HEK293 (cell line): ENCODE measurements around the gene RBM42.

Experiments used
- CTCF ChIA-PET: fragments of 350-600 bp; formaldehyde crosslinking; extraction: SDS; loops from one replicate; lab custom pipeline; 2021; ENCODE audit warnings: antibody characterized with exemption; lab: Yijun Ruan, JAX
- POLR2A ChIA-PET: fragments of 300-600 bp; formaldehyde crosslinking; extraction: SDS; loops from one replicate; lab custom pipeline; 2020; ENCODE audit warnings: antibody characterized with exemption, inconsistent platforms; lab: Yijun Ruan, JAX
- H3K27ac ChIP-seq: fragments of 200-500 bp; sonication (Bioruptor generic); 2 replicates; pipeline ENCODE4 v1.5.1; 2014; ENCODE audit warnings: low read depth, low read length, control low read depth, inconsistent platforms; ENCODE audit errors: extremely low read depth
- H3K36me3 ChIP-seq, 2 experiments: fragments of 200-500 bp in 1 of 2; sonication (Bioruptor generic) in 1 of 2; 1 replicate in 1 of 2; 2 replicates in 1 of 2; pipeline ENCODE4 v1.5.1; 2014 to 2017; ENCODE audit warnings: inconsistent platforms in 2 of 2, low read length in 2 of 2; ENCODE audit not compliant: control insufficient read depth in 2 of 2, insufficient read depth in 1 of 2
- H3K4me1 ChIP-seq: fragments of 200-500 bp; sonication (Bioruptor generic); 2 replicates; pipeline ENCODE4 v1.5.1; 2014; ENCODE audit warnings: mild to moderate bottlenecking, low read length, inconsistent platforms; ENCODE audit not compliant: control insufficient read depth, insufficient read depth
- H3K4me3 ChIP-seq: 2 replicates; pipeline ENCODE4 v1.5.1; 2011; ENCODE audit warnings: low read depth, mild to moderate bottlenecking, control low read depth, low read length, moderate library complexity
- H3K9me3 ChIP-seq: fragments of 200-500 bp; sonication (Bioruptor generic); 2 replicates; pipeline ENCODE4 v1.5.1; 2014; ENCODE audit warnings: low read depth, low read length, inconsistent platforms; ENCODE audit not compliant: control insufficient read depth, insufficient read depth
- BCL11B ChIP-seq: fragments of 450-650 bp; formaldehyde crosslinking; IDR thresholded peaks from 2 replicates; pipeline ENCODE4 v1.5.1; 2016; ENCODE audit warnings: low read depth, missing biosample characterization, missing genetic modification characterization
- KLF8 ChIP-seq: fragments of 450-650 bp; formaldehyde crosslinking; IDR thresholded peaks from 2 replicates; pipeline ENCODE4 v1.5.1; 2016; ENCODE audit warnings: missing biosample characterization, missing genetic modification characterization
- MZF1 ChIP-seq: fragments of 450-650 bp; formaldehyde crosslinking; IDR thresholded peaks from 2 replicates; pipeline ENCODE4 v1.5.1; 2017; ENCODE audit warnings: missing biosample characterization, missing genetic modification characterization, borderline replicate concordance
- PRDM1 ChIP-seq: fragments of 450-650 bp; formaldehyde crosslinking; IDR thresholded peaks from 2 replicates; pipeline ENCODE4; 2016; ENCODE audit warnings: missing biosample characterization, missing genetic modification characterization
- SCRT1 ChIP-seq: fragments of 450-650 bp; formaldehyde crosslinking; IDR thresholded peaks from 2 replicates; pipeline ENCODE4 v1.5.1; 2016; ENCODE audit warnings: missing biosample characterization, missing genetic modification characterization, borderline replicate concordance
- YY1 ChIP-seq: fragments of 450-650 bp; formaldehyde crosslinking; IDR thresholded peaks from 2 replicates; pipeline ENCODE4 v1.5.1; 2018; ENCODE audit warnings: missing biosample characterization, missing genetic modification characterization
- ZBTB1 ChIP-seq: fragments of 450-650 bp; formaldehyde crosslinking; IDR thresholded peaks from 2 replicates; pipeline ENCODE4 v1.5.1; 2016; ENCODE audit warnings: missing biosample characterization, missing genetic modification characterization
- ZBTB20 ChIP-seq: fragments of 450-650 bp; formaldehyde crosslinking; IDR thresholded peaks from 2 replicates; pipeline ENCODE4 v1.5.1; 2016; ENCODE audit warnings: missing biosample characterization, missing genetic modification characterization
- ZBTB48 ChIP-seq: fragments of 450-650 bp; formaldehyde crosslinking; IDR thresholded peaks from 2 replicates; pipeline ENCODE4 v1.5.1; 2016; ENCODE audit warnings: missing biosample characterization, missing genetic modification characterization
- ZNF114 ChIP-seq: fragments of 450-650 bp; formaldehyde crosslinking; IDR thresholded peaks from 2 replicates; pipeline ENCODE4 v1.5.0; 2017; ENCODE audit warnings: missing biosample characterization, missing genetic modification characterization
- ZNF133 ChIP-seq: fragments of 450-650 bp; formaldehyde crosslinking; IDR thresholded peaks from 2 replicates; pipeline ENCODE4 v1.5.1; 2016; ENCODE audit warnings: missing biosample characterization, missing genetic modification characterization
- ZNF140 ChIP-seq: fragments of 450-650 bp; formaldehyde crosslinking; IDR thresholded peaks from 2 replicates; pipeline ENCODE4 v1.5.1; 2016; ENCODE audit warnings: missing biosample characterization, missing genetic modification characterization
- ZNF175 ChIP-seq: fragments of 450-650 bp; formaldehyde crosslinking; IDR thresholded peaks from 2 replicates; pipeline ENCODE4 v1.5.1; 2016; ENCODE audit warnings: missing biosample characterization, missing genetic modification characterization
- ZNF184 ChIP-seq: fragments of 450-650 bp; IDR thresholded peaks from 2 replicates; pipeline ENCODE4 v1.5.1; 2018; ENCODE audit warnings: missing biosample characterization, mild to moderate bottlenecking, missing genetic modification characterization
- ZNF416 ChIP-seq: fragments of 450-650 bp; formaldehyde crosslinking; IDR thresholded peaks from 2 replicates; pipeline ENCODE4 v1.5.1; 2016; ENCODE audit warnings: missing biosample characterization, missing genetic modification characterization
- ZNF423 ChIP-seq: fragments of 450-650 bp; formaldehyde crosslinking; IDR thresholded peaks from 2 replicates; pipeline ENCODE4 v1.5.1; 2016; ENCODE audit warnings: missing biosample characterization, missing genetic modification characterization
- ZNF473 ChIP-seq: fragments of 450-650 bp; formaldehyde crosslinking; IDR thresholded peaks from 2 replicates; pipeline ENCODE4 v1.5.1; 2017; ENCODE audit warnings: missing biosample characterization, missing genetic modification characterization
- ZNF48 ChIP-seq: fragments of 450-650 bp; formaldehyde crosslinking; IDR thresholded peaks from 2 replicates; pipeline ENCODE4 v1.5.1; 2016; ENCODE audit warnings: missing biosample characterization, missing genetic modification characterization
- ZNF501 ChIP-seq: fragments of 450-650 bp; formaldehyde crosslinking; IDR thresholded peaks from 2 replicates; pipeline ENCODE4 v1.5.1; 2016; ENCODE audit warnings: missing biosample characterization, missing genetic modification characterization
- ZNF530 ChIP-seq: fragments of 450-650 bp; formaldehyde crosslinking; IDR thresholded peaks from 2 replicates; pipeline ENCODE4 v1.5.1; 2016; ENCODE audit warnings: low read depth, missing biosample characterization, missing genetic modification characterization
- ZNF549 ChIP-seq: fragments of 450-650 bp; IDR thresholded peaks from 2 replicates; pipeline ENCODE4 v1.5.1; 2018; ENCODE audit warnings: missing biosample characterization, missing genetic modification characterization, mild to moderate bottlenecking, inconsistent platforms, moderate library complexity
- ZNF560 ChIP-seq: fragments of 450-650 bp; formaldehyde crosslinking; IDR thresholded peaks from 2 replicates; pipeline ENCODE4 v1.5.1; 2017; ENCODE audit warnings: missing biosample characterization, missing genetic modification characterization, borderline replicate concordance
- ZNF621 ChIP-seq: fragments of 450-650 bp; formaldehyde crosslinking; IDR thresholded peaks from 2 replicates; pipeline ENCODE4 v1.5.1; 2017; ENCODE audit warnings: missing biosample characterization, missing genetic modification characterization
- ZNF660 ChIP-seq: fragments of 450-650 bp; IDR thresholded peaks from 2 replicates; pipeline ENCODE4 v1.5.1; 2018; ENCODE audit warnings: missing biosample characterization, mild to moderate bottlenecking, missing genetic modification characterization
- ZNF670 ChIP-seq: fragments of 450-650 bp; formaldehyde crosslinking; IDR thresholded peaks from 2 replicates; pipeline ENCODE4 v1.5.1; 2016; ENCODE audit warnings: missing biosample characterization, missing genetic modification characterization, low read depth
- ZNF677 ChIP-seq: fragments of 450-650 bp; IDR thresholded peaks from 2 replicates; pipeline ENCODE4 v1.5.0; 2018; ENCODE audit warnings: missing biosample characterization, mild to moderate bottlenecking, missing genetic modification characterization, moderate library complexity
- ZNF747 ChIP-seq: fragments of 450-650 bp; formaldehyde crosslinking; IDR thresholded peaks from 2 replicates; pipeline ENCODE4 v1.5.1; 2016; ENCODE audit warnings: missing biosample characterization, missing genetic modification characterization
- TF ChIP-seq, protein P1 (sequence below): fragments of 450-650 bp; formaldehyde crosslinking; IDR thresholded peaks from 2 replicates; pipeline ENCODE4 v1.5.1; 2016; ENCODE audit warnings: missing biosample characterization, missing genetic modification characterization
- TF ChIP-seq, protein P2 (sequence below): fragments of 450-650 bp; formaldehyde crosslinking; IDR thresholded peaks from 2 replicates; pipeline ENCODE4 v1.5.1; 2016; ENCODE audit warnings: missing biosample characterization, missing genetic modification characterization

RBM42 gene

DNA sequence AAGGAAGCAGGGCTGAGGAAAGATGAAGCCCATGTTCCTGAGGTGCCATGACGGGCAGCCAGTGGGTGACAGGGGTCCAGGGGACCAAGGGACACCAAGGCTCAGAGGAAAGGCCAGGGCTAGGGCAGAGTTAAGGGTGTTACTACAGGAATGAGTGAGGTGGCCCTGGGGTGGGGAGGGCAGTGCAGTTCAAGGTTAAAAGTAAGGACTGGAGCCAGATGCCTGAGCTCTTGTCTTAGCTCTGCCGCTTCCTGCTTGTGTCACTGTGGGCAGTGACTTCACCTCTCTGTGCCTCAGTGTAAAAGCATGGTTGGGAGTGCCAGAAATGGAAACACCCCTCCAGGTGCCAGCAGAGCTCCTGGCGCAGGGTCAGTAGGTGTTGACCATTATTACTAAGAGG, 7.8 kb downstream of the RBM42 start:
- Histone ChIP-seq H3K4me1 (peaks cover 10% of the 10 kb centered on the region; the same call in 1 of the 2 replicates), H3K36me3 (peaks cover 68 to 72% of the 10 kb centered on the region in 2 experiments), H3K27ac (no peak overlapping the region), H3K4me3 (no peak overlapping the region), H3K9me3 (no peaks in the 10 kb centered on the region)
- ChIA-PET CTCF (interaction anchor here (0.5 to 0.6 kb wide), 2 partner anchors 92 to 494 kb away, joined by 3 to 5 read pairs; no protein-coding TSS in a partner anchor), POLR2A (interaction anchor here (0.7 to 3.3 kb wide), 3 partner anchors 8 to 13 kb away, joined by 4 to 30 read pairs (median 4); partner anchors contain the start of gene COX6B1)
- TF ChIP-seq ZNF560 (tag by site-specific recombination) (no peak), ZBTB1 (no peak), SCRT1 (no peak), ZNF133 (tag by site-specific recombination) (no peak), ZNF48 (tag by site-specific recombination) (no peak), ZNF530 (no peak), PRDM1 (tag by site-specific recombination) (no peak), ZNF184 (no peak), ZNF473 (no peak), ZBTB20 (tag by site-specific recombination) (no peak), ZNF677 (tag by site-specific recombination) (no peak), ZNF747 (tag by site-specific recombination) (no peak), ZNF501 (tag by site-specific recombination) (no peak), ZNF114 (no peak), ZNF423 (tag by site-specific recombination) (no peak), ZBTB48 (tag by site-specific recombination) (no peak), ZNF140 (tag by site-specific recombination) (no peak)
- TF ChIP-seq, protein P1, sequence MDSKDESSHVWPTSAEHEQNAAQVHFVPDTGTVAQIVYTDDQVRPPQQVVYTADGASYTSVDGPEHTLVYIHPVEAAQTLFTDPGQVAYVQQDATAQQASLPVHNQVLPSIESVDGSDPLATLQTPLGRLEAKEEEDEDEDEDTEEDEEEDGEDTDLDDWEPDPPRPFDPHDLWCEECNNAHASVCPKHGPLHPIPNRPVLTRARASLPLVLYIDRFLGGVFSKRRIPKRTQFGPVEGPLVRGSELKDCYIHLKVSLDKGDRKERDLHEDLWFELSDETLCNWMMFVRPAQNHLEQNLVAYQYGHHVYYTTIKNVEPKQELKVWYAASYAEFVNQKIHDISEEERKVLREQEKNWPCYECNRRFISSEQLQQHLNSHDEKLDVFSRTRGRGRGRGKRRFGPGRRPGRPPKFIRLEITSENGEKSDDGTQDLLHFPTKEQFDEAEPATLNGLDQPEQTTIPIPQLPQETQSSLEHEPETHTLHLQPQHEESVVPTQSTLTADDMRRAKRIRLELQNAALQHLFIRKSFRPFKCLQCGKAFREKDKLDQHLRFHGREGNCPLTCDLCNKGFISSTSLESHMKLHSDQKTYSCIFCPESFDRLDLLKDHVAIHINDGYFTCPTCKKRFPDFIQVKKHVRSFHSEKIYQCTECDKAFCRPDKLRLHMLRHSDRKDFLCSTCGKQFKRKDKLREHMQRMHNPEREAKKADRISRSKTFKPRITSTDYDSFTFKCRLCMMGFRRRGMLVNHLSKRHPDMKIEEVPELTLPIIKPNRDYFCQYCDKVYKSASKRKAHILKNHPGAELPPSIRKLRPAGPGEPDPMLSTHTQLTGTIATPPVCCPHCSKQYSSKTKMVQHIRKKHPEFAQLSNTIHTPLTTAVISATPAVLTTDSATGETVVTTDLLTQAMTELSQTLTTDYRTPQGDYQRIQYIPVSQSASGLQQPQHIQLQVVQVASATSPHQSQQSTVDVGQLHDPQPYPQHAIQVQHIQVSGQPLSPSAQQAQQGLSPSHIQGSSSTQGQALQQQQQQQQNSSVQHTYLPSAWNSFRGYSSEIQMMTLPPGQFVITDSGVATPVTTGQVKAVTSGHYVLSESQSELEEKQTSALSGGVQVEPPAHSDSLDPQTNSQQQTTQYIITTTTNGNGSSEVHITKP (tag by site-specific recombination) = no peak

DNA sequence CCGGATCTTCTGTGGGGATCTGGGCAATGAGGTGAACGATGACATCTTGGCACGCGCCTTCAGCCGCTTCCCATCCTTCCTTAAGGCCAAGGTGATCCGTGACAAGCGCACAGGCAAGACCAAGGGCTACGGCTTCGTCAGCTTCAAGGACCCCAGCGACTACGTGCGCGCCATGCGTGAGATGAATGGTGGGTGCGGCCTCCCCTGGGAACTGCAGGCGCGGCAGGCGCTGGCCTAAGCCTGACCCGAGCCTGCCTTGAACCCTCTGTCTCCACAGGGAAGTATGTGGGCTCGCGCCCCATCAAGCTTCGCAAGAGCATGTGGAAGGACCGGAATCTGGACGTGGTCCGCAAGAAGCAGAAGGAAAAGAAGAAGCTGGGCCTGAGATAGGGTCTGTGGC, 8.3 kb downstream of the RBM42 start:
- Histone ChIP-seq H3K36me3 (peaks cover 63 to 67% of the 10 kb centered on the region in 2 experiments), H3K4me3 (no peak overlapping the region), H3K27ac (no peak overlapping the region), H3K9me3 (no peaks in the 10 kb centered on the region), H3K4me1 (peaks cover 10% of the 10 kb centered on the region; the same call in 1 of the 2 replicates)
- TF ChIP-seq ZNF416 (tag by site-specific recombination) (no peak), ZNF670 (tag by site-specific recombination) (no peak), ZNF549 (tag by site-specific recombination) (no peak), ZNF175 (no peak), MZF1 (tag by site-specific recombination) (no peak), YY1 (tag by site-specific recombination) (no peak), KLF8 (tag by site-specific recombination) (no peak), ZNF621 (tag by site-specific recombination) (no peak), ZNF660 (tag by site-specific recombination) (no peak), PRDM1 (tag by site-specific recombination) (no peak), BCL11B (tag by site-specific recombination) (no peak)
- TF ChIP-seq, protein P2, sequence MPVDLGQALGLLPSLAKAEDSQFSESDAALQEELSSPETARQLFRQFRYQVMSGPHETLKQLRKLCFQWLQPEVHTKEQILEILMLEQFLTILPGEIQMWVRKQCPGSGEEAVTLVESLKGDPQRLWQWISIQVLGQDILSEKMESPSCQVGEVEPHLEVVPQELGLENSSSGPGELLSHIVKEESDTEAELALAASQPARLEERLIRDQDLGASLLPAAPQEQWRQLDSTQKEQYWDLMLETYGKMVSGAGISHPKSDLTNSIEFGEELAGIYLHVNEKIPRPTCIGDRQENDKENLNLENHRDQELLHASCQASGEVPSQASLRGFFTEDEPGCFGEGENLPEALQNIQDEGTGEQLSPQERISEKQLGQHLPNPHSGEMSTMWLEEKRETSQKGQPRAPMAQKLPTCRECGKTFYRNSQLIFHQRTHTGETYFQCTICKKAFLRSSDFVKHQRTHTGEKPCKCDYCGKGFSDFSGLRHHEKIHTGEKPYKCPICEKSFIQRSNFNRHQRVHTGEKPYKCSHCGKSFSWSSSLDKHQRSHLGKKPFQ (tag by site-specific recombination) = no peak
- ChIA-PET CTCF (interaction anchor here (0.5 to 0.9 kb wide), 2 partner anchors 92 to 127 kb away, joined by 3 to 5 read pairs; no protein-coding TSS in a partner anchor), POLR2A (interaction anchor here (0.6 to 3.3 kb wide), 9 partner anchors 8 to 336 kb away, joined by 3 to 30 read pairs (median 4); partner anchors contain the start of genes COX6B1 and HAUS5)
